Testis (tissue), 3 donors: Measurements from ENCODE around the gene SYNPR. TPM values are rescaled to one million over a fixed set of nuclear protein-coding genes. Genes with fewer than 3 reads are reported as not detected.

ENCODE experiments used
- DNase-seq: peaks from one replicate; pipeline ENCODE4 v3.0.0-alpha.2; 2019
- H3K27ac ChIP-seq, 2 donors: fragments of 200-600 bp; sonication (generic); one replicate each; pipeline ENCODE4 v1.5.1; 2019
- H3K27me3 ChIP-seq: fragments of 200-600 bp; sonication (generic); one replicate; pipeline ENCODE4 v1.5.1; 2019
- H3K36me3 ChIP-seq: fragments of 200-600 bp; sonication (generic); one replicate; pipeline ENCODE4 v1.5.1; 2017; ENCODE audit warnings: low read depth; ENCODE audit errors: missing control alignments
- H3K4me1 ChIP-seq: fragments of 200-600 bp; sonication (generic); one replicate; pipeline ENCODE4 v1.5.1; 2019
- H3K4me3 ChIP-seq, 2 donors: fragments of 200-600 bp; sonication (generic); one replicate each; pipeline ENCODE4 v1.5.1; 2017 to 2019
- H3K9me3 ChIP-seq: fragments of 200-600 bp; sonication (generic); one replicate; pipeline ENCODE4 v1.5.1; 2017
- POLR2A ChIP-seq: fragments of 450-650 bp; IDR thresholded peaks from one replicate; pipeline ENCODE4 v1.6.1; 2017; ENCODE audit warnings: antibody characterized with exemption, mild to moderate bottlenecking, moderate library complexity
- WGBS, 2 donors: methylation state at CpG; one replicate each; pipeline ENCODE4 v1.1.5; 2018; 5-methylcytosine and 5-hydroxymethylcytosine counted together
- intact Hi-C: fragments of 100-400 bp; cut with DNase I; formaldehyde crosslinking; loops from one replicate; pipeline ENCODE4 v1.15.1; 2023; ENCODE audit warnings: low total_unique reads
- polyA plus RNA-seq: library from polyadenylated mRNA; stranded (reverse); fragments of 350-450 nt; fragmentation: Illumina TruSeq; extraction: RNeasy Lipid Tissue Mini Kit (QIAGEN cat#74804); gene quantifications from one replicate; pipeline ENCODE4 v1.2.3, GENCODE V29; 2014; ENCODE audit warnings: low read depth, low replicate concordance; ENCODE audit not compliant: insufficient read depth
- total RNA-seq, 2 donors: library from RNA; depleted of rRNA; stranded (reverse); fragments of >200 nt; gene quantifications; one replicate each; pipeline ENCODE4 v1.2.3, GENCODE V29; 2016
- TF ChIP-seq, protein P1 (sequence below), 3 experiments: fragments of 450-650 bp in 2 of 3; fragments of 200-600 bp in 1 of 3; sonication (generic) in 1 of 3; IDR thresholded peaks; one replicate each; pipeline ENCODE4 v1.5.1; 2016 to 2019; ENCODE audit warnings: antibody characterized with exemption in 3 of 3, mild to moderate bottlenecking in 2 of 3, moderate library complexity in 1 of 3

SYNPR gene
- total and polyA plus RNA-seq, 3 donors from 2014 or later, result not detected

DNA sequence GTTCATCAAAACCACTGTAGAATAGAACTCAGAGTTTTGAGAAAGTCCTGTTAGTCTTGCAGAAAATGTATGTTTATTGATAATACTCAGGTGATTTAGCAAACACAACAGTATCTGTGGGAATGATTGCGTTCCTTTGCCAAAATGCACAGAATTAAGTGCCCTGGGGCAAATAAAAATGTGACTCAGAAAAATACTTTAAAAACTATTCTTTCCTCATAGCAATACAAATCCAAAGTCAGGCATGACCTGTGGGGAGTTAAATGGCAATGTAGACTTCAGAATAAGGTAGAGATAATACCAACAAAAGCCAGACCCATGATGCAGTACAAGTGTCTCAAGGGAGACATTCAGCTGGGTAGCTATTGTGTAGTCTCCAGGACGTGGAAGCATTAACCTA lies 302.0 kb downstream of the SYNPR start:
- DNase-seq, result no peak
- 60 to 76% methylated on average over 2 of the region's 2 CpGs for WGBS, 2 donors

DNA sequence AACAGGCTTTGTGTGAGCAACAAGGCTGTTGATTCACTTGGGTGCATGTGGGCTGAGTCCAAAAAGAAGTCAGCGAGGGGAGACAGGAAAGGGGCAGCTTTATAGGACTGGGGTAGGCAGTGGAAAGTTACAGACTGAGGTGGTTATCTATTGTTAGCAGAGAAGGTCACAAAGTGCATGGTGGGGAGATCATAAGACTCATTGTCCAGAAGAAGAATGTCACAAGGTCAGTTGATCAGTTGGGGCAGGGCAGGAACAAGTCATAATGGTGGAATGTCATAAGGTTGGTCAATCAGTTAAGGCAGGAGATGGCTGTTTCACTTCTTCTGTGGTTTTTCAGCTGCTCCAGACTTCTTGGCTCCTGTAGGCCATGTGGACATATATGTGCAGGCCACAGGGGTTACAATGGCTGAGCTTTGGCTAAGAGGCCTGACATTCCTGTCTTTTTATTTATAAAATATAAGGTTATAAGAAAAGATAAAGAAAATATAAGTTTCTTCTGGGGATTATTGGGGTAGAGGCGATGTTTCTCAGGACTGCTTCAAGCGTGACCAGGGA lies 304.9 kb downstream of the SYNPR start:
- H3K27me3 ChIP-seq, result no peaks in the 10 kb centered on the region
- no peak overlapping the region for H3K27ac ChIP-seq
- no peak overlapping the region for H3K4me3 ChIP-seq
- DNase-seq, result no peak
- no peaks in the 10 kb centered on the region for H3K9me3 ChIP-seq
- no peaks in the 10 kb centered on the region for H3K4me1 ChIP-seq
- no peak for TF ChIP-seq POLR2A
- TF ChIP-seq, protein P1, sequence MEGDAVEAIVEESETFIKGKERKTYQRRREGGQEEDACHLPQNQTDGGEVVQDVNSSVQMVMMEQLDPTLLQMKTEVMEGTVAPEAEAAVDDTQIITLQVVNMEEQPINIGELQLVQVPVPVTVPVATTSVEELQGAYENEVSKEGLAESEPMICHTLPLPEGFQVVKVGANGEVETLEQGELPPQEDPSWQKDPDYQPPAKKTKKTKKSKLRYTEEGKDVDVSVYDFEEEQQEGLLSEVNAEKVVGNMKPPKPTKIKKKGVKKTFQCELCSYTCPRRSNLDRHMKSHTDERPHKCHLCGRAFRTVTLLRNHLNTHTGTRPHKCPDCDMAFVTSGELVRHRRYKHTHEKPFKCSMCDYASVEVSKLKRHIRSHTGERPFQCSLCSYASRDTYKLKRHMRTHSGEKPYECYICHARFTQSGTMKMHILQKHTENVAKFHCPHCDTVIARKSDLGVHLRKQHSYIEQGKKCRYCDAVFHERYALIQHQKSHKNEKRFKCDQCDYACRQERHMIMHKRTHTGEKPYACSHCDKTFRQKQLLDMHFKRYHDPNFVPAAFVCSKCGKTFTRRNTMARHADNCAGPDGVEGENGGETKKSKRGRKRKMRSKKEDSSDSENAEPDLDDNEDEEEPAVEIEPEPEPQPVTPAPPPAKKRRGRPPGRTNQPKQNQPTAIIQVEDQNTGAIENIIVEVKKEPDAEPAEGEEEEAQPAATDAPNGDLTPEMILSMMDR (IDR thresholded peaks at IDR 0.05), result no peak
- no peaks in the 10 kb centered on the region for H3K36me3 ChIP-seq
- intact Hi-C loops, result no loop called here
- WGBS, 2 donors, result 87 to 91% methylated on average over 3 of the region's 3 CpGs

More for the DNA sequence above, 302.0 kb downstream of the SYNPR start:
- Histone ChIP-seq H3K4me1 (no peaks in the 10 kb centered on the region), H3K27me3 (no peaks in the 10 kb centered on the region), H3K27ac (no peak overlapping the region), H3K36me3 (no peaks in the 10 kb centered on the region), H3K4me3 (no peak overlapping the region), H3K9me3 (no peaks in the 10 kb centered on the region)
- TF ChIP-seq POLR2A, result no peak
- TF ChIP-seq, protein P1 (IDR thresholded peaks at IDR 0.05), result no peak
- intact Hi-C loops, result no loop called here

DNA sequence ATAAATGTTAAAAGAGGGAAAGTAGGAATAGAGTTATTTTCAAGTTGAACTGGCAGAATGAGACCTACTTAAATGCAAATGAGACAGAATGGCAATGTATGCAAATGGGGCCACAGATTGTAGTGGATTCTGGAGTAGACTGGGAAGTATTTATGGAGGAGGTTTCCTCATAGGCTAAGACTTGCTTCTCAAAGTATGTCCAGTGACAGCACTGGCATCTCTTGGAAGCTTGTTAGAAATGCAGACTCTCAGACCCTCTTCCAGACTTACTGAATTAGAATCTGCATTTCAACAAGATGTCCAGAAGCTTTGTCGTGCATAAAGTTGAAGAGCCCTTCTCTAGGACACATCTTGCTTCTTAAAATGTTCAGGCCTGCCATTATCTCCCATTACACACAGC lies 306.6 kb downstream of the SYNPR start:
- TF ChIP-seq, protein P1 (IDR thresholded peaks at IDR 0.05), result no peak
- no peak for TF ChIP-seq POLR2A
- no peak for DNase-seq
- WGBS, 2 donors, result 90 to 91% methylated on average over 1 of the region's 1 CpG
- no peaks in the 10 kb centered on the region for H3K4me1 ChIP-seq
- H3K36me3 ChIP-seq, result no peaks in the 10 kb centered on the region
- no peak overlapping the region for H3K4me3 ChIP-seq
- H3K9me3 ChIP-seq, result no peaks in the 10 kb centered on the region
- no peaks in the 10 kb centered on the region for H3K27me3 ChIP-seq
- intact Hi-C loops, result no loop called here
- no peak overlapping the region for H3K27ac ChIP-seq

DNA sequence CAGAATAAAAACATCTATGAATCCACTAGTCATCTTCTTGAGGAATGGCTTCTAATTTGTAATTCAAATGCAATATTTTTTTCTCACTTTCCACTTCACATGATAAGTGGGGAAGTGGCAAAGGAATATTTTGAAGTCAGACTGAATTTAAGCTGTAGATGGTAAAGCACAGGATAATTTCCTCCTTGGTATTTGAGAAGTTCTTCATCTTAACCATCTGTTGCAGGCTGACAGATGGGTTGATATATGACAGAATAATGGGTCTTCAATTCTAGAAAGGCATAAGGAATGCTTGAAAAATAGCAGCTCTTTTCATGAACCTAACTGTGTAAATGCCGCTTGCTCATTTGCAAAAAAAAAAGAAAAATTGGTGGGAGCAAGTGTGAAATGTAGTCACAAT lies 307.8 kb downstream of the SYNPR start:
- no peak for DNase-seq
- H3K27ac ChIP-seq, result no peak overlapping the region
- 72 to 81% methylated on average over 1 of the region's 1 CpG for WGBS, 2 donors
- H3K4me3 ChIP-seq, result no peak overlapping the region
- no peaks in the 10 kb centered on the region for H3K4me1 ChIP-seq
- no peaks in the 10 kb centered on the region for H3K36me3 ChIP-seq
- TF ChIP-seq, protein P1 (IDR thresholded peaks at IDR 0.05), result no peak
- TF ChIP-seq POLR2A, result no peak
- intact Hi-C loops, result no loop called here
- no peaks in the 10 kb centered on the region for H3K9me3 ChIP-seq
- H3K27me3 ChIP-seq, result no peaks in the 10 kb centered on the region

DNA sequence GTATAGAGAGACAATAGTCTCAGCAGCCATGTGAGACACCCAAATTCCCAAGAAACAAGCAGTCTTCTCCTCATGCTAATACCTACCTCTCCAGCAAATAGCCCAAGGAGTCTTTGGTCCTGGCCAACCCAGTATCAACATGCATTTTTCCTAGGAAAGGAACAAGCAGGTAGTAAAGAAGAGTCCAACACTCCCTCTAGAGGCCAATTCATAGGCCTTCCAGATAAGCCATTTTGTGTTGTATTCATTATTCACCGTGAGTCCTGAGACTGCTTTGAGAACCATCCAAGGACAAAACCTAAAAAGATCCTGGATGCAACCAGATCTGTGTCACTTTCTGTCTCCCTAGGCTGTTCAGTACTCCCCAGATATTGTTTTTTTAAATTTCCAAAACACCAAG lies 310.8 kb downstream of the SYNPR start:
- WGBS, 2 donors, result 87 to 92% methylated on average over 1 of the region's 1 CpG
- Histone ChIP-seq H3K27ac (no peak overlapping the region), H3K9me3 (no peaks in the 10 kb centered on the region), H3K4me1 (no peaks in the 10 kb centered on the region), H3K4me3 (no peak overlapping the region), H3K27me3 (no peaks in the 10 kb centered on the region), H3K36me3 (no peaks in the 10 kb centered on the region)
- intact Hi-C loops, result no loop called here
- TF ChIP-seq, protein P1 (IDR thresholded peaks at IDR 0.05), result no peak
- no peak for DNase-seq
